ENCODE results near the gene KIAA0408.

DNA sequence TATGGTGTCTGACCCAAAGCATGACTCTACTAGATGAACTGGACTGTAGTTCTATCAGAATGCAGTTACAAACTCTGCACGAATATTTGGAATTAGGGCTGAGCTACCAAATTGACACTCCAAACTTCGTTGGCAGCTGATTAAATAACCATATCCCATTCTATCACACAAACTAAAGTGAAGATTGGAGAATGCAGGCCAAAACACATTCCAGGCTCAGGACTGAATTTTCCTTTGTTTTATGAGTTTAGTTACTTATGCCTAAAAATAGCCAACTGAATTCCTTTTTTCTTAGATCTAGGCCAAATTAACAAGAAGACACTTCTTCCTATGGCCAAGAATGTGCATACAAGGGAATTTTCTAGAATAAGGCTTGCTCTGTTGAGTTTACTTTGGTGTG lies 9.7 kb upstream of the KIAA0408 start:
- TF ChIP-seq, protein P1, sequence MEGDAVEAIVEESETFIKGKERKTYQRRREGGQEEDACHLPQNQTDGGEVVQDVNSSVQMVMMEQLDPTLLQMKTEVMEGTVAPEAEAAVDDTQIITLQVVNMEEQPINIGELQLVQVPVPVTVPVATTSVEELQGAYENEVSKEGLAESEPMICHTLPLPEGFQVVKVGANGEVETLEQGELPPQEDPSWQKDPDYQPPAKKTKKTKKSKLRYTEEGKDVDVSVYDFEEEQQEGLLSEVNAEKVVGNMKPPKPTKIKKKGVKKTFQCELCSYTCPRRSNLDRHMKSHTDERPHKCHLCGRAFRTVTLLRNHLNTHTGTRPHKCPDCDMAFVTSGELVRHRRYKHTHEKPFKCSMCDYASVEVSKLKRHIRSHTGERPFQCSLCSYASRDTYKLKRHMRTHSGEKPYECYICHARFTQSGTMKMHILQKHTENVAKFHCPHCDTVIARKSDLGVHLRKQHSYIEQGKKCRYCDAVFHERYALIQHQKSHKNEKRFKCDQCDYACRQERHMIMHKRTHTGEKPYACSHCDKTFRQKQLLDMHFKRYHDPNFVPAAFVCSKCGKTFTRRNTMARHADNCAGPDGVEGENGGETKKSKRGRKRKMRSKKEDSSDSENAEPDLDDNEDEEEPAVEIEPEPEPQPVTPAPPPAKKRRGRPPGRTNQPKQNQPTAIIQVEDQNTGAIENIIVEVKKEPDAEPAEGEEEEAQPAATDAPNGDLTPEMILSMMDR (conservative IDR thresholded peaks at IDR 0.05 in 1 of 2, IDR thresholded peaks at IDR 0.05 in 1 of 2; ENCODE audit: extremely low read depth in 1 of 2, insufficient read depth in 1 of 2, low read depth in 1 of 2, low read length in 2 of 2): no peak
- TF ChIP-seq EZH2 (IDR thresholded peaks at IDR 0.05; ENCODE audit: borderline replicate concordance, low read length): no peak
